Measurements from ENCODE around the gene ZFYVE28. TPM values are rescaled to one million over a fixed set of nuclear protein-coding genes. Genes with fewer than 3 reads are reported as not detected.

ZFYVE28 gene
- total and polyA plus RNA-seq, 10 of the 15 experiments (the other 5 are each of a cell fraction or from before 2014, with no cell fraction given) = 0.06 to 1.9 (median 0.22) TPM; not detected in 1

DNA sequence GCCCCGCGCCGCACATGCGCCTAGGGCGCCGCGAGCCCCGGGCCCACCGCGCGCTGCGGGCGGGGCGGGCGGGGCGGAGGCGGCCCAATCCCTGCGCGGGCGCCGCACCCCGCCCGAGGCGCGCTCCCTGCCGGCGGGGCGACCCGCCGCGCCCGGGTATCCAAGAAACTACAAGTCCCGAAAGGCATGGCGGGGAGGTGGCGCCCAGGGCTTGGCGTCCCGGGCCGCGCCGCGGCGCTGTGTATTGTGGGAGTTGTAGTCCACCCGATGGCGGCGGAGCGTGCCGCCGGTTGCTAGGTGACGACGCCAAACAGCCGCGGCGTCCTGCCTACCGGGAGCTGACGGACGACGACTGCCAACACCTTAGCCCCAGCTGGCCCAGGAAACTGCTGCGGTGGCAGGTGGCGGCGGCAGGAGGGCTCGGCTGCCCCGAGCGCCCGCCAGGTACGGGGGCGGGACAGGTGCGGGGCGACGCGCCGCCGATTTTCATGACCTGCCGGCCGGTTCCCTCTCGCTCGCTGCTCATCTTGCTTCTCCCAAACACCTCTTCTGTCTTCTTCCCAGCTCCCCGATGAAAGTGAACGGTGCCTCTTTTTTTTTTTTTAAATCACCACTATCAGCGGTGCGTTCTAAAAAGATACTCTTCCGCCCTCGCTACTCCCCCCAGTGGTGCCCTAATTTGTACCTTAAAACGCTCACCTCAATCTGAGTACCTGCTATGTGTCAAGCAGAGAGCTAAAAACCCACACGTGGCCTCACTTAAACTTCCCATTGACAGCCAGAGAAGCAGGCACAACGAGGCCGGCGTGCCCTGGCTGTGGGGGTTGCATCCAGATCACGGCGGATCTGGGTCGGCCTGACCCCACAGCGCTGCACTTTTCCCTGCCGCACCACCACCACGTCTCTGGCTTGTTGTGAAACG lies 466 bp upstream of the ZFYVE28 start, which contains the start of gene CFAP99 (continued):
- TF ChIP-seq BMI1 (IDR thresholded peaks at IDR 0.05; ENCODE audit: borderline replicate concordance) (peak; percentile 92), RUNX3 (IDR thresholded peaks at IDR 0.05; ENCODE audit: low read length) (no peak; the same call in 1 of the 2 replicates), SPI1 (IDR thresholded peaks at IDR 0.05; ENCODE audit: borderline replicate concordance, insufficient read depth, low read depth, low read length) (no peak), SUPT20H (IDR thresholded peaks at IDR 0.05; ENCODE audit: borderline replicate concordance, control insufficient read depth, low read depth, low read length) (no peak), CBX5 (IDR thresholded peaks at IDR 0.05; ENCODE audit: low read depth) (no peak), NFIC (IDR thresholded peaks at IDR 0.05; ENCODE audit: low read depth, low read length) (no peak), SMAD5 (IDR thresholded peaks at IDR 0.05; ENCODE audit: low read depth) (no peak), SMARCA5 (IDR thresholded peaks at IDR 0.05) (no peak), ASH2L (IDR thresholded peaks at IDR 0.05; ENCODE audit: borderline replicate concordance, low read depth) (no peak), RB1 (IDR thresholded peaks at IDR 0.05; ENCODE audit: borderline replicate concordance) (no peak), TCF3 (IDR thresholded peaks at IDR 0.05; ENCODE audit: borderline replicate concordance, insufficient read depth, low read depth, low read length) (0 out of 2 replicates have a peak, but pooled peaks have one; percentile 61), CHD2 (IDR thresholded peaks at IDR 0.05; ENCODE audit: borderline replicate concordance, low read depth, low read length) (peak; percentile 87), ZSCAN29 (IDR thresholded peaks at IDR 0.05) (no peak), MEF2A (IDR thresholded peaks at IDR 0.05; ENCODE audit: insufficient read depth, low read depth, low read length) (no peak), ZNF622 (IDR thresholded peaks at IDR 0.05) (no peak), YY1 (IDR thresholded peaks at IDR 0.05; ENCODE audit: low read depth, low read length) (peak; percentile 91), LARP7 (IDR thresholded peaks at IDR 0.05) (peak; percentile 25; the same call in 1 of the 2 replicates), IRF4 (IDR thresholded peaks at IDR 0.05; ENCODE audit: low read depth, low read length) (no peak), NR2C1 (IDR thresholded peaks at IDR 0.05) (peak; percentile 80), MYC (IDR thresholded peaks at IDR 0.05; ENCODE audit: insufficient read depth, insufficient read length, insufficient replicate concordance, low read length, severe bottlenecking) (peak; percentile 9), RAD51 (IDR thresholded peaks at IDR 0.05) (no peak), BCLAF1 (IDR thresholded peaks at IDR 0.05) (no peak), STAT1 (conservative IDR thresholded peaks at IDR 0.05) (no peak), JUNB (IDR thresholded peaks at IDR 0.05) (no peak)
- TF ChIP-seq, protein P1, sequence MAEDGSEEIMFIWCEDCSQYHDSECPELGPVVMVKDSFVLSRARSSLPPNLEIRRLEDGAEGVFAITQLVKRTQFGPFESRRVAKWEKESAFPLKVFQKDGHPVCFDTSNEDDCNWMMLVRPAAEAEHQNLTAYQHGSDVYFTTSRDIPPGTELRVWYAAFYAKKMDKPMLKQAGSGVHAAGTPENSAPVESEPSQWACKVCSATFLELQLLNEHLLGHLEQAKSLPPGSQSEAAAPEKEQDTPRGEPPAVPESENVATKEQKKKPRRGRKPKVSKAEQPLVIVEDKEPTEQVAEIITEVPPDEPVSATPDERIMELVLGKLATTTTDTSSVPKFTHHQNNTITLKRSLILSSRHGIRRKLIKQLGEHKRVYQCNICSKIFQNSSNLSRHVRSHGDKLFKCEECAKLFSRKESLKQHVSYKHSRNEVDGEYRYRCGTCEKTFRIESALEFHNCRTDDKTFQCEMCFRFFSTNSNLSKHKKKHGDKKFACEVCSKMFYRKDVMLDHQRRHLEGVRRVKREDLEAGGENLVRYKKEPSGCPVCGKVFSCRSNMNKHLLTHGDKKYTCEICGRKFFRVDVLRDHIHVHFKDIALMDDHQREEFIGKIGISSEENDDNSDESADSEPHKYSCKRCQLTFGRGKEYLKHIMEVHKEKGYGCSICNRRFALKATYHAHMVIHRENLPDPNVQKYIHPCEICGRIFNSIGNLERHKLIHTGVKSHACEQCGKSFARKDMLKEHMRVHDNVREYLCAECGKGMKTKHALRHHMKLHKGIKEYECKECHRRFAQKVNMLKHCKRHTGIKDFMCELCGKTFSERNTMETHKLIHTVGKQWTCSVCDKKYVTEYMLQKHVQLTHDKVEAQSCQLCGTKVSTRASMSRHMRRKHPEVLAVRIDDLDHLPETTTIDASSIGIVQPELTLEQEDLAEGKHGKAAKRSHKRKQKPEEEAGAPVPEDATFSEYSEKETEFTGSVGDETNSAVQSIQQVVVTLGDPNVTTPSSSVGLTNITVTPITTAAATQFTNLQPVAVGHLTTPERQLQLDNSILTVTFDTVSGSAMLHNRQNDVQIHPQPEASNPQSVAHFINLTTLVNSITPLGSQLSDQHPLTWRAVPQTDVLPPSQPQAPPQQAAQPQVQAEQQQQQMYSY (CRISPR knock-in tag; IDR thresholded peaks at IDR 0.05) = no peak

All from GM12878 (cell line).